Right lobe of liver (tissue), 6 donors: ENCODE data around the gene PRKAA1. TPM values are rescaled to one million over a fixed set of nuclear protein-coding genes. Genes with fewer than 3 reads are reported as not detected.

Source experiments
- ATAC-seq, 4 donors: fragments of 200-7000 bp; cut with Tn5 transposase; one replicate each; pipeline ENCODE4 v1.9.1; 2020; ENCODE audit warnings: mild to moderate bottlenecking in 4 of 4, moderate library complexity in 4 of 4
- DNase-seq, 3 donors: peaks; one replicate each; pipeline ENCODE4 v3.0.0-alpha.2; 2020
- H3K27ac ChIP-seq, 3 donors: fragments of 200-600 bp; one replicate each; pipeline ENCODE4 v1.8.0; 2022
- H3K27me3 ChIP-seq, 2 donors: fragments of 200-600 bp; one replicate each; pipeline ENCODE4 v1.8.0; 2022
- H3K36me3 ChIP-seq, 4 donors: fragments of 200-600 bp; sonication (generic) in 1 of 4; one replicate each; pipeline versions ENCODE4 v1.5.1 to v1.8.0; 2017 to 2022; ENCODE audit warnings: control low read depth in 1 of 4
- H3K4me1 ChIP-seq, 4 donors: fragments of 200-600 bp; sonication (generic) in 1 of 4; one replicate each; pipeline versions ENCODE4 v1.5.1 to v1.8.0; 2017 to 2022; ENCODE audit warnings: control low read depth in 1 of 4
- H3K4me3 ChIP-seq, 3 donors: fragments of 200-600 bp; one replicate each; pipeline ENCODE4 v1.8.0; 2022
- H3K9me3 ChIP-seq, 4 donors: fragments of 200-600 bp; sonication (generic) in 1 of 4; one replicate each; pipeline versions ENCODE4 v1.5.1 to v1.8.0; 2017 to 2022; ENCODE audit warnings: control low read depth in 1 of 4
- CTCF ChIP-seq, 4 donors: fragments of 200-600 bp in 3 of 4; fragments of 450-650 bp in 1 of 4; IDR thresholded peaks; one replicate each; pipeline versions ENCODE4 v1.5.1 to v1.8.0; 2016 to 2022; ENCODE audit warnings: antibody characterized with exemption in 4 of 4, mild to moderate bottlenecking in 2 of 4
- POLR2A ChIP-seq: fragments of 450-650 bp; IDR thresholded peaks from one replicate; pipeline ENCODE4 v1.6.1; 2017; ENCODE audit warnings: antibody characterized with exemption, mild to moderate bottlenecking
- WGBS: methylation state at CpG from one replicate; pipeline ENCODE4 v1.1.6; 2018; ENCODE audit warnings: low coverage, low lambda C conversion rate; ENCODE audit not compliant: insufficient coverage; ENCODE audit errors: missing lambda C conversion rate; 5-methylcytosine and 5-hydroxymethylcytosine counted together
- intact Hi-C, 2 donors: fragments of 100-400 bp; cut with DNase I; formaldehyde crosslinking; loops; one replicate each; pipeline versions ENCODE4 v1.11.2 to v1.14.1; 2022
- long read RNA-seq: library from polyadenylated mRNA; unstranded; transcript quantifications from one replicate; pipeline ENCODE4 v2.0.0, GENCODE V29; 2019
- total RNA-seq, 6 experiments: library from RNA; depleted of rRNA in 2 of 6; stranded (reverse); fragments of >200 nt in 2 of 6; fragmentation: NEBNext Ultra II Directional in 3 of 6; extraction: Animal tissue kit (Norgen Biotek cat#: 25700) in 3 of 6; gene quantifications; one replicate each; pipeline versions ENCODE4 v1.1.0 to v1.2.4, GENCODE V29; 2016 to 2023
- donor health status: DM: no; HTN: yes; CAD: no.
- donor health status: DM: no; HTN: no; CAD: no.
- donor health status: DM: no; HTN: no; CAD: no.
- donor health status: DM: no; HTN: yes; CAD: no.
- donor health status: DM: no; HTN: yes; CAD: no.

The PRKAA1 gene
- 10 to 100 TPM; 36.7 to 82.4 (median 69.9) TPM for total RNA-seq
- long read RNA-seq: 0 reads

DNA sequence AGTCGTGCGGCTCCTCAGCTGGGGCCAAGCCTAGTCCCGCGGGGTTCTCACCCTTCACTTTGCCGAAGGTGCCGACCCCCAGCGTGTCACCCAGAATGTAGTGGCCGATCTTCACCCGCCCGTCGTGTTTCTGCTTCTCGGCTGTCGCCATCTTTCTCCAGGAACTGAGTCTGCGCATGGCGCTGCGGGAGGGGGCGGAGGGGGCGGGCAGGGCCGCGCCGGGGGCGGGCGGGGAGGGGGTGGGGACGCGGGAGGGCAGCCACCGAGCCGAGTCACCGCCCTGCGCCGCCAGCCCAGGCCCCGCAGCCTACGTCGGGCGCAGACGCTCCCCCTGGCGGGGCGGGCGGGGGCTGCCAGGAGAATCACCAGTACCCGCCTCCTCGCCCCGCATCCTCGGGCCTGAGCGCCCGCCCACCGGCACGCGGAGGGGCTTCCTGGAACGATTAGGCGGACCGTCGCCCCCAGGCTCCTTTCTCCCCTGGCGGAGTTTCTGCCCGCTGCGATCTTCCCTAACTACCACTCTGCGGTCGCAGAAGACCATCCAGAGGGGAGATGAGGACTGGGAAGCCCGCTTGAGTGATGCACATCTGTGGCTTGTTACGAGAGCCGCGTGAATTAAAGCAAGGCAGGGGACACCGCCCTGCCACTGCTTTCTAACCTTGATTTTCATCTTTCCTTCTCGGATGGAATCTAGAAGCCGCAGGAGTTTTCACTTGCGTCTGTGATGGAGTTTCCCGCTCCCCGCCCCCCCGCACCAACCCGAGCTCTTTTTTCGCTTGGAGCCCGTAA lies at the start of gene PRKAA1:
Gene PRKAA1 (minus strand): TSS at position 363 of the 789 bp plus-strand sequence. CDS start 185 bp downstream, at position 178.
- 2% methylated on average over 19 of the region's 70 CpGs for WGBS
- peak; percentile 90 to 93 (median 92) for DNase-seq
- TF ChIP-seq POLR2A (peak; percentile 64), CTCF (IDR thresholded peaks at IDR 0.05) (peak; percentile 67 to 85 (median 71))
- Histone ChIP-seq H3K27ac (peak within 1 kb of the TSS; percentile 82 to 92 (median 85)), H3K4me3 (peak within 1 kb of the TSS; percentile 92 to 98 (median 97)), H3K27me3 (no peaks in the 10 kb centered on the region), H3K9me3 (no peaks in the 10 kb centered on the region), H3K4me1 (peaks cover 0 to 18% (median 5%) of the 10 kb centered on the region in 4 donors), H3K36me3 (no peaks in the 10 kb centered on the region)
- intact Hi-C loops: no loop called here
- ATAC-seq: peak; percentile 92 to 99 (median 94)

- TF ChIP-seq POLR2A: no peak
- TF ChIP-seq CTCF (IDR thresholded peaks at IDR 0.05): no peak
- no peaks in the 10 kb centered on the region for H3K9me3 ChIP-seq
- intact Hi-C loops: no loop called here
- WGBS: 89% methylated on average over 1 of the region's 1 CpG
- no peaks in the 10 kb centered on the region for H3K27me3 ChIP-seq
- no peak overlapping the region for H3K27ac ChIP-seq
- DNase-seq (no peak), ATAC-seq (no peak)
- H3K4me1 ChIP-seq: no peaks in the 10 kb centered on the region
- H3K4me3 ChIP-seq: no peak overlapping the region
- peaks cover 0 to 2% (median 0%) of the 10 kb centered on the region in 4 donors for H3K36me3 ChIP-seq
Observed at GRCh38 chr5:40847525-40847924, 49.4 kb upstream of the PRKAA1 start.

GRCh38 chr5:40846371-40846770 lies 48.2 kb upstream of the PRKAA1 start:
- Histone ChIP-seq H3K9me3 (no peaks in the 10 kb centered on the region), H3K27ac (no peak overlapping the region), H3K4me3 (no peak overlapping the region), H3K36me3 (peaks cover 0 to under 1% (median 0%) of the 10 kb centered on the region in 4 donors), H3K27me3 (peaks cover 0 to 4% of the 10 kb centered on the region in 2 donors), H3K4me1 (no peaks in the 10 kb centered on the region)
- intact Hi-C loops: no loop called here
- ATAC-seq (no peak), DNase-seq (no peak)
- no peak for TF ChIP-seq CTCF (IDR thresholded peaks at IDR 0.05)
- no peak for TF ChIP-seq POLR2A
- 100% methylated on average over 1 of the region's 2 CpGs for WGBS

DNA sequence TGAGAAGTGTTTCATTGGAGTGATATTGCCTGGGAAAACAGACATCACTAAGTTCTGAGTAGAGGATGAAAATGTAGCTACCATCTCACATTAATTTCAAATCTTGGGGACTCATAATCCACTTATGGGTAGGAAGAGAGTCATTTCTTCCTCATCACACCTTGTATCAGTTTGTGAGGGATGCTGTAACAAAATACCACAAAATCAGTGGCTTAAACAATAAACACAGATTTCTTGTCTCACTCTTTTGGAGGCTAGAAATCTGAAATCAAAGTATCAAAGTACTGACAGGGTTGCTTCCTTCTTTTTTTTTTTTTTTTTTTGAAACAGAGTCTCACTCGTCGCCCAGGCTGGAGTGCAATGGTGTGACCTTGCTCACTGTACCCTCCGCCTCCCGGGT lies 46.4 kb upstream of the PRKAA1 start:
- intact Hi-C loops: no loop called here
- no peaks in the 10 kb centered on the region for H3K9me3 ChIP-seq
- peaks cover 0 to 4% of the 10 kb centered on the region in 2 donors for H3K27me3 ChIP-seq
- ATAC-seq: no peak
- no peak overlapping the region for H3K4me3 ChIP-seq
- WGBS: 89% methylated on average over 4 of the region's 4 CpGs
- TF ChIP-seq CTCF (IDR thresholded peaks at IDR 0.05): no peak
- TF ChIP-seq POLR2A: no peak
- H3K4me1 ChIP-seq: no peaks in the 10 kb centered on the region
- H3K27ac ChIP-seq: no peak overlapping the region
- DNase-seq: no peak
- no peaks in the 10 kb centered on the region for H3K36me3 ChIP-seq
